HepG2 (cell line): ENCODE results near the gene TULP4. TPM values are rescaled to one million over a fixed set of nuclear protein-coding genes. Genes with fewer than 3 reads are reported as not detected.

Source experiments
- ATAC-seq: fragments of 200-7000 bp; cut with Tn5 transposase; 3 replicates; pipeline ENCODE4 v1.9.1; 2020; ENCODE audit warnings: mild to moderate bottlenecking, moderate library complexity
- BruUV-seq: library from RNA; stranded (reverse); fragments of 400-500 nt; replicated peaks from 2 replicates; lab custom pipeline; 2021; lab: Mats Ljungman, UMichigan
- CTCF ChIA-PET: fragments of 300-600 bp; formaldehyde crosslinking; extraction: SDS; loops from one replicate; lab custom pipeline; 2021; ENCODE audit warnings: low total read pairs, inconsistent platforms, low intra/inter-chr PET ratio; lab: Yijun Ruan, JAX
- POLR2A ChIA-PET: fragments of 350-600 bp; sonication (Branson Sonifier 250); formaldehyde crosslinking; loops from one replicate; lab custom pipeline; 2020; ENCODE audit warnings: antibody characterized with exemption, inconsistent platforms; lab: Yijun Ruan, JAX
- DNase-seq: peaks from one replicate; pipeline ENCODE4 v3.0.0-alpha.2; 2015; ENCODE audit warnings: low spot score
- FAIRE-seq: peaks from 3 replicates; lab custom pipeline; 2011; peaks lifted over from hg19 to GRCh38; lab: Jason Lieb, UNC
- H2AFZ ChIP-seq: one replicate; pipeline ENCODE4 v1.6.1; 2011; ENCODE audit warnings: low read length, inconsistent platforms
- H3K27ac ChIP-seq: fragments of 300-600 bp; 3 replicates; pipeline ENCODE4 v1.8.0; 2011; ENCODE audit warnings: mixed run types, mild to moderate bottlenecking, mixed read lengths, low read length, inconsistent platforms; ENCODE audit not compliant: insufficient read depth; ENCODE audit errors: extremely low read length
- H3K27me3 ChIP-seq, 2 experiments: fragments of 200-600 bp in 1 of 2; 2 replicates in 1 of 2; 3 replicates in 1 of 2; pipeline versions ENCODE4 v1.6.0 to v1.8.0; 2011; ENCODE audit warnings: low read length in 2 of 2, mild to moderate bottlenecking in 2 of 2, moderate library complexity in 2 of 2, inconsistent platforms in 1 of 2; ENCODE audit not compliant: insufficient read depth in 2 of 2, control insufficient read depth in 1 of 2
- H3K36me3 ChIP-seq, 2 experiments: fragments of 200-600 bp in 1 of 2; replicated peaks in 1 of 2; 2 replicates in 1 of 2; 3 replicates in 1 of 2; pipeline versions ENCODE4 v1.5.1 to v1.8.0; 2011; ENCODE audit warnings: low read length in 2 of 2, inconsistent platforms in 1 of 2; ENCODE audit not compliant: insufficient read depth in 2 of 2, control insufficient read depth in 1 of 2
- H3K4me1 ChIP-seq: 2 replicates; pipeline ENCODE4 v1.5.1; 2012; ENCODE audit warnings: low read length, inconsistent platforms; ENCODE audit not compliant: insufficient read depth
- H3K4me2 ChIP-seq: 2 replicates; pipeline ENCODE4 v1.6.0; 2011; ENCODE audit warnings: low read depth, low read length, inconsistent platforms
- H3K4me3 ChIP-seq, 3 experiments: fragments of 200-600 bp in 1 of 3; sonication (generic), shearing (Covaris generic) in 1 of 3; replicated peaks in 1 of 3; 2 replicates each; pipeline ENCODE4 v1.5.1; 2011 to 2016; ENCODE audit warnings: low read length in 3 of 3, inconsistent platforms in 2 of 3, low read depth in 2 of 3, mild to moderate bottlenecking in 2 of 3, control low read depth in 1 of 3, mixed read lengths in 1 of 3; ENCODE audit not compliant: insufficient read depth in 1 of 3
- H3K79me2 ChIP-seq: one replicate; pipeline ENCODE4 v1.6.1; 2011; ENCODE audit warnings: low read length, inconsistent platforms; ENCODE audit not compliant: insufficient read depth
- H3K9ac ChIP-seq: 2 replicates; pipeline ENCODE4 v1.6.0; 2011; ENCODE audit warnings: mild to moderate bottlenecking, low read depth, low read length, inconsistent platforms; ENCODE audit not compliant: insufficient read depth
- H3K9me3 ChIP-seq: 2 replicates; pipeline ENCODE4 v1.5.1; 2012; ENCODE audit warnings: mild to moderate bottlenecking, low read length
- H4K20me1 ChIP-seq: 2 replicates; pipeline ENCODE4 v1.6.0; 2011; ENCODE audit warnings: inconsistent platforms, mild to moderate bottlenecking, low read length, moderate library complexity; ENCODE audit not compliant: insufficient read depth
- ATAD3A ChIP-seq: sonication (generic); formaldehyde crosslinking; IDR thresholded peaks from 2 replicates; pipeline ENCODE4 v1.4.0; 2020; ENCODE audit warnings: missing genetic modification reagents
- CCDC6 ChIP-seq: sonication (generic); formaldehyde crosslinking; IDR thresholded peaks from 2 replicates; pipeline ENCODE4 v1.8.1; 2022; ENCODE audit warnings: mild to moderate bottlenecking, missing genetic modification reagents, moderate library complexity
- CTCF ChIP-seq: sonication (generic); formaldehyde crosslinking; IDR thresholded peaks from 2 replicates; pipeline ENCODE4 v1.5.0; 2020; ENCODE audit warnings: mild to moderate bottlenecking, missing genetic modification reagents, moderate library complexity
- HCFC1 ChIP-seq: fragments of 150-350 bp; IDR thresholded peaks from 2 replicates; pipeline ENCODE4 v1.6.1; 2014; ENCODE audit warnings: low read depth, low read length
- KDM6A ChIP-seq: IDR thresholded peaks from 2 replicates; pipeline ENCODE4 v1.6.1; 2016; ENCODE audit warnings: low read depth
- MLXIP ChIP-seq: sonication (generic); formaldehyde crosslinking; IDR thresholded peaks from 2 replicates; pipeline ENCODE4 v1.9.0; 2021; ENCODE audit warnings: missing genetic modification reagents, borderline replicate concordance
- PATZ1 ChIP-seq: sonication (generic); formaldehyde crosslinking; IDR thresholded peaks from 2 replicates; pipeline ENCODE4 v1.4.0; 2020; ENCODE audit warnings: missing genetic modification reagents
- POGK ChIP-seq: sonication (generic); formaldehyde crosslinking; conservative IDR thresholded peaks from 2 replicates; pipeline ENCODE4 v1.8.0; 2022; ENCODE audit warnings: mild to moderate bottlenecking, moderate library complexity, missing genetic modification reagents
- RXRB ChIP-seq: IDR thresholded peaks from 2 replicates; pipeline ENCODE4 v1.6.1; 2016; ENCODE audit warnings: borderline replicate concordance, missing genetic modification reagents, missing compliant biosample characterization
- SNAI1 ChIP-seq: sonication (generic); formaldehyde crosslinking; IDR thresholded peaks from 2 replicates; pipeline ENCODE4 v1.5.0; 2020; ENCODE audit warnings: mild to moderate bottlenecking, missing genetic modification reagents, borderline replicate concordance
- TGIF2 ChIP-seq: IDR thresholded peaks from 2 replicates; pipeline ENCODE4 v1.6.1; 2016; ENCODE audit warnings: control low read depth, missing compliant biosample characterization
- ZNF460 ChIP-seq: sonication (generic); formaldehyde crosslinking; IDR thresholded peaks from 2 replicates; pipeline ENCODE4 v1.5.1; 2020; ENCODE audit warnings: missing genetic modification reagents, mild to moderate bottlenecking, borderline replicate concordance
- ZNF501 ChIP-seq: sonication (generic); formaldehyde crosslinking; IDR thresholded peaks from 2 replicates; pipeline ENCODE4 v1.5.1; 2020; ENCODE audit warnings: mild to moderate bottlenecking, moderate library complexity, missing genetic modification reagents
- WGBS: methylation state at CpG from one replicate; pipeline ENCODE4 v1.1.6; 2017; ENCODE audit warnings: low lambda C conversion rate; 5-methylcytosine and 5-hydroxymethylcytosine counted together
- in situ Hi-C: cut with HindIII; loops from 2 replicates; pipeline ENCODE4 v1.10.0; 2017; ENCODE audit warnings: low pct_unique_long_range_greater_than_20kb; ENCODE audit not compliant: extremely low pct_ligation_motif_present
- intact Hi-C: fragments of 100-400 bp; cut with micrococcal nuclease; formaldehyde crosslinking; loops from one replicate; pipeline ENCODE4 v1.10.0; 2022; ENCODE audit not compliant: unreplicated experiment
- polyA plus RNA-seq, 8 experiments: library from polyadenylated mRNA; depleted of rRNA in 3 of 8; stranded (reverse) in 7 of 8; unstranded in 1 of 8; fragments of >200 nt; fragmentation: Illumina TruSeq in 4 of 8; extraction: Trizol in 4 of 8; gene quantifications; 2 replicates each; pipeline versions ENCODE4 v1.2.1 to v1.2.3, GENCODE V29; 2011 to 2016; ENCODE audit warnings: low read depth in 4 of 8, missing spikeins in 1 of 8, mixed read lengths in 1 of 8; ENCODE audit not compliant: insufficient read depth in 1 of 8
- total RNA-seq, 5 experiments: library from RNA; depleted of rRNA; stranded (reverse); fragments of >200 nt; fragmentation: Illumina TruSeq; extraction: Trizol; gene quantifications; 2 replicates each; pipeline ENCODE4 v1.2.3, GENCODE V29; 2016; ENCODE audit warnings: low read depth in 1 of 5

TULP4 gene
- total and polyA plus RNA-seq, 2 of the 13 experiments (the other 11 are each of a cell fraction or from before 2014, with no cell fraction given), result 21.1 to 122 TPM

- TF ChIP-seq POGK (CRISPR knock-in tag), result no peak
- TF ChIP-seq KDM6A (CRISPR knock-in tag), result no peak
- TF ChIP-seq TGIF2 (CRISPR knock-in tag), result no peak
Measured at GRCh38 chr6:158398252-158399024, 86.2 kb downstream of the TULP4 start (continued).

GRCh38 chr6:158399040-158399700, 86.9 kb downstream of the TULP4 start:
- Histone ChIP-seq H3K27ac (no peak overlapping the region), H3K9me3 (no peaks in the 10 kb centered on the region), H3K4me2 (no peak overlapping the region), H3K36me3 (peaks cover 5 to 13% of the 10 kb centered on the region in 2 experiments), H3K79me2 (peaks cover 9% of the 10 kb centered on the region), H3K4me3 (no peak overlapping the region), H3K27me3 (no peaks in the 10 kb centered on the region), H3K4me1 (peaks cover 19% of the 10 kb centered on the region), H4K20me1 (no peaks in the 10 kb centered on the region), H3K9ac (no peak overlapping the region), H2AFZ (no peak overlapping the region)
- WGBS, result 100% methylated on average over 3 of the region's 3 CpGs
- no peak for TF ChIP-seq PATZ1 (CRISPR knock-in tag)
- no peak for TF ChIP-seq ZNF501 (CRISPR knock-in tag)
- no peak for TF ChIP-seq ZNF460 (CRISPR knock-in tag)
- TF ChIP-seq CTCF (CRISPR knock-in tag), result no peak
- no peak for TF ChIP-seq RXRB (CRISPR knock-in tag)
- no peak for TF ChIP-seq SNAI1 (CRISPR knock-in tag)
- TF ChIP-seq CCDC6 (CRISPR knock-in tag), result no peak
- no peak for TF ChIP-seq MLXIP (CRISPR knock-in tag)
- TF ChIP-seq ATAD3A (CRISPR knock-in tag), result no peak
- no peak for TF ChIP-seq HCFC1
- in situ Hi-C loops (no loop called here), intact Hi-C loops (loop anchor here (5.0 kb wide), 1 partner anchor 157 kb away; no protein-coding TSS in a partner anchor)
- no peak for ATAC-seq
- POLR2A ChIA-PET, result no interaction called here
- DNase-seq, result no peak
- CTCF ChIA-PET, result no interaction called here
- BruUV-seq, result no TSS peak
- FAIRE-seq, result peak; percentile 43
